Ramos (cell line): ENCODE data around the gene GTSF1L.

Source experiments
- in situ Hi-C: fragments of 300-500 bp; cut with MboI; formaldehyde crosslinking; loops from one replicate; pipeline ENCODE4 v1.14.3; 2022; ENCODE audit warnings: low sequenced_read_pairs; ENCODE audit not compliant: unreplicated experiment

The GTSF1L gene

GRCh38 chr20:43680981-43681380, 45.8 kb downstream of the GTSF1L start:
- in situ Hi-C loops, result no loop called here

DNA sequence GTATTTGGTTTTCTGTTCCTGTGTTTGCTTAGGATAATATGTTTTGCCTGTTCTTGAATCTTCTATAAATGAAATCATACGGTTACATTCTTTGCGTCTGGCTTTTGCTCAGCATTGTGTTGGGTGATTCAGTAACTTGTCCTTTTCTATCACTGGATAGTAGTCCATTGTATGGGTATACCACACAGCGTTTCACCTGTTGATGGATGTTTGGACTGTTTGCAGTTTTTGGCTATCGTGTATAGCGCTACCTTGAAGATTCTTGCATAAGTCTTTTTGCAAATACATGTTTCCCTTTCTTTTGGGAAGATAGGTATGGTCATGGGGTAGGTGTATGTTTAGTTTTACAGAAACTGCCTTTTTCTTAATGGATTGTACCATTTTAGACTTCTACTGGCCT, 50.4 kb downstream of the GTSF1L start:
- in situ Hi-C loops, result no loop called here
